Measurements from ENCODE around the gene TNFRSF13B.
"Not testable (repeated sequence)": the region's sequence is repeated elsewhere in the genome, so short reads cannot be mapped to it uniquely, and the experiment has no call there.

TNFRSF13B gene

DNA sequence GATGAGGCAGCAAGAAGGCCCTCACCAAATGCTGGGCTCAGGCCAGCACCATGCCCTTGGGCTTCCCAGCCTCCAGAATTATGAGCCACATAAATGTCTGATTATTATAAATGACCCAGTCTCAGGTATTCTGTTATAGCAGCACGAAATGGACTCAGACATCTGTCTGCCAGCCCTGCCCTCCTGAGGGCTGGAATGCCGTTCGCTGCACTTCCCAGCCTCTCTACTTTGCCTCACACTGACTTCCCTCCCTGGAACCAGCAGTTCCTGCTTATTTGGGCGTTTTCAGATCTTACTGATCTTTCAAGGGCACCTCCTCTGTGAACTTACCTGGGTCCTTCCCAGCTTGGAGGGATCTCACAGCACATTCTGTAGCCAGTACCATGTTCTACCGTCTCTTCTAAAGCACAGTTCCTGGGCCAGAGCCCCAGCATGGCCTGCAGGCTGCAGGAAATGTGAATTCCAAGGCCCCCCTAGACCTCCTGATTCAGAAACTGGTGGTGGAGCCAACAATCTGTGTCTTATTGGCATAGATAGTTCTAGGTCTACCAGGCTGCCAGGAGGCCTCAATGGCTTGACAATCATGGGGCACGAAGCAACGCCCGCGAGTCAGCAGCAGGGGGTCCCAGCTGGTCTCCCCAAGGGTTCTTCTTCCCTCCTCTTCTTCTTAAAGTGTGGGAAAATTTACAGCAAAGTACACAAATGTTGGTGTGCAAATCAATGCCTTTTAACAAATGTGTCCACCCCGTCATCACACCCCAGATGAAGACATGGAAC is 36.9 kb upstream of the TNFRSF13B start:
- not testable (repeated sequence) for H3K4me3 ChIP-seq
- H3K27ac ChIP-seq, result peak overlapping the region in 1 of 21 experiments; percentile 25

DNA sequence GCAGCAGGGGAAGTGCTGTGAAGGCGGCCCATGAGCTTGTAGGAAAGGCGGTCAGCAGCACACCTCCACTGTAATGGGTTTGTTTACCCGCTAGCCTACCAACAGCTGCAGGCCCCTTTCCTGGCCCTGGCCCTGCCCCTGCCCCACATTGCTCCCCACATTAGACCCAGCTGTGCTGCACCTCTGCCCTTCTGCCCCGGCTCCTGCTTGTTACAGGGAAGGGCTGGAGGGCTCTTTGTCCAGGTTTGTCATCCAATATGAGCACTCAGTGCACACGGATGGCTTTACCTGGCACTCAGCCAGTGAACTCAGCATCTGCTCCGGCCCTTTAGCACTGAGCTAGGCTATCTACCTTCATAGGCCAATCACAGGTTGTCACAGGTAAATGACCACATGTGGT is 36.0 kb upstream of the TNFRSF13B start:
- H3K27ac ChIP-seq, H3K4me3 ChIP-seq: not testable (repeated sequence)

DNA sequence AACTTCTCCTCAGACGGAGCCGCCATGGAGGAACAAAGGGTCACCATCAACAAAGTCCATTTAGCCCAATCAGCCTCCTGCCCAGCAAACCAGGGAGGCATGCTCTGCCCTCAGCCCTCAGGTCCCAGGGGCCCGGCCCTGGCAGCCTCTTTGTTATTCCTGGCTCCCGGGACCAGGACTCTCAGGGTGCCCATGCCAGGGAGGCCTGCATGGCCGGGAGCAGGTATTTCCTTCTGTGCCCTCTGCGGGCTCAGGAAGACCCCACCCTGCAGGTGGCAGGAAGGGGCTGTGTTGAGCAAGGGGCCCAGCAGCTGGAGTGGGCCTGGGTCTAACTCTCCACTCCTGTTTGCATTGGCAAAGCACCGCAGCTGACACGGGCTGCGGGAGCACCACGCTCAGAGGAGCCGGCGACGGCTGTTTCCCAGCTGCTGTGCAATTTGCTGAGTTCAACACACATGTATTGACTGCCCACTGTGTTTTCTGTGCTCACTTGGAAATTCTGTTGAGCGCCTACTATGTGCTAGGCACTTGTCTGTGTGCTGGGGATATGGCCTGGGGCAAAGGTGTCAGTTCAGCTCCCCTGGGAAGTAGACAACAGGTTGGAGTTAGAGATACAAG is 33.2 kb upstream of the TNFRSF13B start:
- not testable (repeated sequence) for H3K27ac ChIP-seq

DNA sequence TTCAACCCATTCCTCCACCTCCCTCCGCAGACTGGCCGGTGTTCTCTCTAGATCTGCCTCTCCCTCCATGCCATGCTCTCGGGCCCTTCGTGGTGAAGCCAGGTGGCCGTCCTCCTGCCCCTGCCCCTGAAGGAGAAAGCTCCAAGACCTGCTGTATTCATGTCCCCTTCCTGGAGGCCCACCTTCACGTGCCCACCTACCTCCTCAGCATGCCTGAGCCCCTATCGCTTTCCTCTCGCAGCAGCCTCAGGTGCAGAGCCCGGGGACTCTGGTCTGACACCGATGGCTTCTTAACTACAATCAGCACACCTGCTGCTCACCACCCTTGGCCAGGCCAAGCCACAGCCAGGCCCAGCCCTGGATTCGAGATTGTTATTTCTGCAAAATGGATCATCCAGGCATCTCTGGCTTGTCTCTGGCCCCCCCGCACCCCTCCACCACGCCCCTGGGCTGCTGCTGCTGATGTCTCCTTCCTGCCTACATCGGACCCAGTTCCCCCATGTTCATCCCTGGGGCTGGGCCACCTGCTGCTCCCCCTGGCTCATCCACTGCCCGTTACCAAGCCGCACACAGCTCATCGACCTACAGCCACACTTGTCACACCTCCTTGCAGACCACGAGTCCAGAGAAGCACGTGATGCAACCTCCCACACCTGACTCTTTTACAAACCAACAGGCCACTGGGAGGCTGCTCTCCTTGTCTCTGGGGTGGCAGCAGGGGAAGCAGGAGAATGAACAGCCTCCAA is 32.5 kb upstream of the TNFRSF13B start:
- H3K27ac ChIP-seq, result no peak overlapping the region

More for the DNA sequence above, 33.2 kb upstream of the TNFRSF13B start:
- not testable (repeated sequence) for H3K4me3 ChIP-seq

GRCh38 chr17:17002731-17003715 is 31.1 kb upstream of the TNFRSF13B start:
- not testable (repeated sequence) for H3K4me3 ChIP-seq, H3K27ac ChIP-seq

More for the DNA sequence above, 32.5 kb upstream of the TNFRSF13B start:
- H3K4me3 ChIP-seq, result no peak overlapping the region

DNA sequence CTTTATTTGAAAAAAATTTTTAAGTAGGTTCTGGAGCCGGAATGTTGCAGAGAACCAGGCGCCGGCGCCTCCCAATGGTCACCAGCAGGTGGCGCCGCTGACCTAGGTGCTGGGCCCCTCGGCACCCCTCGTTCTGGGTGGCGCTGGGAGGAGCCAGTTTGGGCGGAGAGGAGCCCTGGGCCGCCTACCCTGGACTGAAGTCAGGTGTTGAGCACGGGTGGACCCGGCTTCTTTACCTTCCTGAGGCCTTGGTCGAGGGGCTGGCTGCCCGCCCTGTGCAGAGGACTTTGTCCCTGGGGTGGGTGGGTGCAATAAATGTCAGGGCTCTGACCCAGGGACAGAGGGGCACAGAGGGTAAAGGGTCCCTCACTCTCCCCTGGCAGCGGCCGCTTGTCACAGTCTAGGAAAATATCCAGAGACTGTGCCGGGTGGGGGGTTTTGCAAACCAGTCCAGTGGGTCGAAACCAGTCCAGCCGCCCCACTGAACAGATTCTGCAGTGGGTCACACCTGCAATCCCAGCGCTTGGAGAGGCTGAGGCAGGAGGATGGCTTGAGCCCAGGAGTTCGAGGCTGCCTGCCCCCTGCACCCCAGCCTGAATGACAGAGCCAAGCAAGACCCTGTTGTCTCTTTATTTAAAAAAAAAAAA is 30.1 kb upstream of the TNFRSF13B start:
- no peak overlapping the region for H3K4me3 ChIP-seq

DNA sequence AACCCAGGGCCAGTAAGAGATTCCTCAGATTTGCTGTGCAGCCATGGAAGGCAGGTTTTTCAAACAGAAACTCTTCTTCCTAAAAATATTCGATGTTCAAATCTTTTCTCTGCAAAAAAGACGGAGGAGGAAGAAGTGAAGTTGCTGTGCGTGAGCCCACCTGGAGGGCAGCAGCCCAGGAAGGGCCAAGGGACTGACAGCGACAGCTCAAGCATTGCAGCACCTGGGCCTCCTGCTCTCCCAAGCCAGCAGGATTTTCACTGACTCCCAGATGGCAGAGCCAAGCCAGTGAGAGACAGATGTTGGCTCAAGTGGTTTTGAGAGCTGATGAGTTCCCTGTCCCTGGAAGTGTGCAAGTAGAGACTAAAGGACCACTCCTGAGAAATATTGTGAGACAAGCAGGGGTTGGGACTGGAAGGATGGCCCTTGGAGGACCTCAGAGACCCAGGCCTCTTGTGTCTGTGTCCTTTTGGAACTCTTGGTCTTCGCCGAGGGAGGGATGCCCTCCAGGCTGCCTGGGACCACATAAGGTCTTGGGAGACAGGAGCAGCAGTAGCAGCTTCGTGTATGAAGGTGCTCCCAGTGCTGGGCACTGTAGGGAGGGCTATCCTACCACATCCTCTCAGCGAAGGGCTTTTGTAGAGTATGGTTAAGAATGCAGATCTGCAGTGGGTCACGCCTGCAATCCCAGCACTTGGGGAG is 29.3 kb upstream of the TNFRSF13B start:
- Histone ChIP-seq H3K4me3 (no peak overlapping the region), H3K27ac (no peak overlapping the region)

More for the DNA sequence above, 30.1 kb upstream of the TNFRSF13B start:
- no peak overlapping the region for H3K27ac ChIP-seq

DNA sequence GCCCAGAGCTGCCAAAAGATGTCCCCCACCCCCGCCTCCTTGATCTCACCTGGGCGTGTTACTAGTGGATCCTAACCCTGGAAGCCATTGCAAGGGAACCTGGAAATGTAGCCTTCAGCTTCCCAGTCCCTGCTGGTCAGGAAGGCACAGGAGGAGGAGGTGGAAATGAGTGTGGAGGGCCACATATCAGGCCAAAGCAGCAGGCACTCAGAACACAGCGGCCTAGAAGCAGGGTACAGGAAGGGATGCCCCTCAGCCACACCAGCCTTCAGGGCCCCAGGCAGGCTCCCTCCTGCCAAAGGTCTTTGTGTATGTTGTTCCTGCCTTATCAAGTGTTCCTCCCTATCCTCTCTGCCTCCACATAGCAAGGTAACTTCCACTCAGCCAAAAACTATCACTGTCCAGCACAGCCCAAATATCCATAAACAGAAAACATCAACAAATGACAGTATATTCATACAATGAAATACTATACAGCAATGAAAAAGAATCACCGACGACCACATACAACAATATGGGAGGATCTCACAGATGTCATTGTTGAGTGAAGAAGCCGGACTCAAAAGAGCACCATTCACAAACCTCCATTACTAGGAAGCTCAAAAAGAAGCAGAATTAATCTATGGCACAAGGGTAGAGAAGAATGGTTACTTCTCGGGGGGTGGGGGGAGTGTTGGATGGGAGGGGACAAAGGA is 28.2 kb upstream of the TNFRSF13B start:
- H3K4me3 ChIP-seq, result no peak overlapping the region

GRCh38 chr17:16997514-16998429 is 25.9 kb upstream of the TNFRSF13B start:
- no peak overlapping the region for H3K27ac ChIP-seq
- H3K4me3 ChIP-seq, result no peak overlapping the region

More for the DNA sequence above, 28.2 kb upstream of the TNFRSF13B start:
- H3K27ac ChIP-seq, result no peak overlapping the region

- not testable (repeated sequence) for H3K4me3 ChIP-seq, H3K27ac ChIP-seq
These were observed 24.8 kb upstream of the TNFRSF13B start for GRCh38 chr17:16996726-16997125.

- Histone ChIP-seq H3K4me3 (no peak overlapping the region), H3K27ac (no peak overlapping the region)
These were observed 24.0 kb upstream of the TNFRSF13B start for GRCh38 chr17:16995930-16996329.

- Histone ChIP-seq H3K27ac (no peak overlapping the region), H3K4me3 (no peak overlapping the region)
These were observed 22.7 kb upstream of the TNFRSF13B start for GRCh38 chr17:16994631-16995030.

GRCh38 chr17:16991349-16992009 is 19.6 kb upstream of the TNFRSF13B start:
- no peak overlapping the region for H3K4me3 ChIP-seq
- H3K27ac ChIP-seq, result no peak overlapping the region

- H3K4me3 ChIP-seq, result no peak overlapping the region
- peak overlapping the region in 5 of 21 experiments; percentile 53 to 82 (median 64) for H3K27ac ChIP-seq
These were observed 18.3 kb upstream of the TNFRSF13B start for GRCh38 chr17:16989953-16990860.

Measured in skin epidermis (tissue), 12 donors.